K562 (cell line): ENCODE data around the gene RACK1. TPM values are rescaled to one million over a fixed set of nuclear protein-coding genes. Genes with fewer than 3 reads are reported as not detected.

Experiments used
- C11orf30 ChIP-seq: fragments of 450-650 bp; IDR thresholded peaks from 2 replicates; pipeline ENCODE4 v1.6.1; 2016; ENCODE audit warnings: low read depth, mild to moderate bottlenecking
- CBX3 ChIP-seq, 2 experiments: IDR thresholded peaks; 1 replicate in 1 of 2; 2 replicates in 1 of 2; pipeline ENCODE4 v1.6.1; 2012; ENCODE audit warnings: inconsistent platforms in 2 of 2, low read length in 2 of 2, borderline replicate concordance in 1 of 2, control low read depth in 1 of 2
- CEBPB ChIP-seq: fragments of 450-650 bp; IDR thresholded peaks from 2 replicates; pipeline ENCODE4 v1.6.1; 2016; ENCODE audit warnings: missing genetic modification characterization, missing compliant biosample characterization
- CREBBP ChIP-seq: IDR thresholded peaks from one replicate; pipeline ENCODE4 v1.6.1; 2012; ENCODE audit warnings: low read depth, mild to moderate bottlenecking, control low read depth, inconsistent platforms, low read length
- GATA2 ChIP-seq: sonication (generic); formaldehyde crosslinking; IDR thresholded peaks from 2 replicates; pipeline ENCODE4 v1.4.0; 2020; ENCODE audit warnings: mild to moderate bottlenecking, missing genetic modification reagents
- HMGN3 ChIP-seq: IDR thresholded peaks from 2 replicates; pipeline ENCODE4 v1.6.1; 2011; ENCODE audit warnings: borderline replicate concordance, low read depth, mild to moderate bottlenecking, mixed read lengths, low read length; ENCODE audit not compliant: insufficient read length; ENCODE audit errors: extremely low read depth
- HNRNPH1 ChIP-seq: fragments of 200-400 bp; formaldehyde crosslinking; optimal IDR thresholded peaks from 2 replicates; pipeline ENCODE3; 2017; ENCODE audit warnings: low read depth, mild to moderate bottlenecking, low read length, moderate library complexity
- HNRNPLL ChIP-seq: fragments of 200-400 bp; formaldehyde crosslinking; IDR thresholded peaks from 2 replicates; pipeline ENCODE4 v1.6.1; 2017; ENCODE audit warnings: low read length, low read depth, mild to moderate bottlenecking; ENCODE audit not compliant: poor library complexity, severe bottlenecking
- KDM4B ChIP-seq, 2 experiments: fragments of 450-650 bp in 1 of 2; sonication (generic) in 1 of 2; IDR thresholded peaks; 2 replicates each; pipeline ENCODE4 v1.6.1; 2016 to 2017; ENCODE audit warnings: borderline replicate concordance in 2 of 2, antibody characterized with exemption in 1 of 2, low read depth in 1 of 2, mild to moderate bottlenecking in 1 of 2
- POLR3G ChIP-seq: IDR thresholded peaks from 2 replicates; pipeline ENCODE4 v1.6.1; 2011; ENCODE audit not compliant: insufficient read length, insufficient replicate concordance; ENCODE audit errors: extremely low read depth
- PPARD ChIP-seq: fragments of 250-450 bp; sonication (Bioruptor Pico); IDR thresholded peaks from 2 replicates; pipeline ENCODE4 v1.8.0; 2022; ENCODE audit warnings: inconsistent platforms, mild to moderate bottlenecking, moderate library complexity
- PTBP1 ChIP-seq: fragments of 200-400 bp; formaldehyde crosslinking; IDR thresholded peaks from 2 replicates; pipeline ENCODE4 v1.6.1; 2017; ENCODE audit warnings: low read depth, low read length
- RB1 ChIP-seq: fragments of 450-650 bp; IDR thresholded peaks from 2 replicates; pipeline ENCODE4 v1.6.1; 2017; ENCODE audit warnings: low read depth, mild to moderate bottlenecking
- RFX7 ChIP-seq: fragments of 250-450 bp; sonication (Bioruptor Pico); IDR thresholded peaks from 2 replicates; pipeline ENCODE4 v1.5.1; 2021; ENCODE audit warnings: mild to moderate bottlenecking
- TAF7 ChIP-seq: fragments of 450-650 bp; IDR thresholded peaks from 2 replicates; pipeline ENCODE4 v1.6.1; 2016; ENCODE audit warnings: missing genetic modification characterization, missing compliant biosample characterization
- ZNF133 ChIP-seq: fragments of 250-450 bp; sonication (Bioruptor Pico); IDR thresholded peaks from 2 replicates; pipeline ENCODE4 v1.4.0; 2020; ENCODE audit warnings: mild to moderate bottlenecking
- ZNF274 ChIP-seq: IDR thresholded peaks from 2 replicates; pipeline ENCODE4 v1.6.1; 2011; ENCODE audit warnings: low read depth, mild to moderate bottlenecking, low read length, moderate library complexity, borderline replicate concordance
- ZNF717 ChIP-seq: fragments of 250-450 bp; sonication (Bioruptor Pico); IDR thresholded peaks from 2 replicates; pipeline ENCODE4 v1.5.0; 2021
- ZSCAN29 ChIP-seq: fragments of 450-650 bp; IDR thresholded peaks from 2 replicates; pipeline ENCODE4 v1.6.1; 2017
- polyA plus RNA-seq, 8 experiments: library from polyadenylated mRNA; depleted of rRNA in 4 of 8; stranded (reverse) in 5 of 8; unstranded in 3 of 8; fragments of >200 nt; fragmentation: Nextera tagmentation in 2 of 8; fragmentation: Illumina TruSeq in 1 of 8; extraction: Ambion mirVana in 2 of 8; extraction: Trizol in 1 of 8; gene quantifications; 2 replicates each; pipeline versions ENCODE4 v1.2.1 to v1.2.3, GENCODE V29; 2011 to 2014; ENCODE audit warnings: inconsistent platforms in 1 of 8, missing spikeins in 1 of 8
- total RNA-seq, 7 experiments: library from RNA; depleted of rRNA in 6 of 7; stranded (reverse); fragments of >200 nt in 6 of 7; fragmentation: Illumina TruSeq in 2 of 7; extraction: Trizol in 2 of 7; gene quantifications; 2 replicates each; pipeline versions ENCODE4 v1.2.1 to v1.2.3, GENCODE V29; 2011 to 2021; ENCODE audit warnings: low replicate concordance in 1 of 7
- TF ChIP-seq, protein P1 (sequence below): IDR thresholded peaks from 2 replicates; pipeline ENCODE4 v1.6.1; 2014; ENCODE audit warnings: antibody characterized with exemption
- TF ChIP-seq, protein P2 (sequence below): fragments of 250-450 bp; sonication (Bioruptor Pico); IDR thresholded peaks from 2 replicates; pipeline ENCODE4 v1.4.0; 2020
- TF ChIP-seq, protein P3 (sequence below): fragments of 250-450 bp; sonication (Bioruptor Pico); IDR thresholded peaks from 2 replicates; pipeline ENCODE4 v1.9.0; 2021; ENCODE audit warnings: mild to moderate bottlenecking

The RACK1 gene
- total and polyA plus RNA-seq, 9 of the 15 experiments (the other 6 are each of a cell fraction or from before 2014, with no cell fraction given), result 2,303 to 5,311 (median 3,833) TPM

DNA sequence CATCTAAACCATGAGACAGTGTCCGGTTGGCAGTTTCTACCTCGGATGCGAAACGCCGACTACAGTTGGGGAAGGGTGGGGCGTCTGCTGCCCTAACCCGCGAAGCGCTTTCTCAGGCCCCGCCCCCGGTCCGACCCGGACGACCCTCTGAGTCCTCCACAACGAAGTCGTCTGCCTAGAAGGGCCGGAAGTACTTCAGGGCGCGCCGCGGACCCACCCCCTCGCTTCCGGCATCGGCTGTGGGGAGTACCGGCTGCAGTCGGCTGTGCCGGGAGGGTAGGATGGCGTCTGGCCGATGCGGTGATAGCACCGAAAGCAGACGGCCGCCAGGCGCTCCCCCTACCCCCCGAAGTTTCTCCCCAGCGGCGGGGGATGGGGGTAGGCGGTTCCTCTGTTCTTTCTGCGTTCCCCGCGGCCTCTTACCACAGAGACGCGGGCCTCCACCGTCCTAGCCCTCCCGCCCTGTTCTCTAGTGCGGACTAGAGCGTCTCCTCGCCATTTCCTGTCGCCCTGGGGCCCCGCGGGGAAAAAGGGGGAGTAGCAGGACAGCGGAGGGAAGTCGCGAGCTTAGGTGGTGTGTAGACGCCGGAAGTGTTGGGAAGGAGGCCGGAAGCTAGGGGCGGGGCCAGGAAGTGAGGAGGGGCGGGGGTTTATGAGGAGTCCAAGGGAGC, 20.5 kb downstream of the RACK1 start, which contains the start of gene TRIM41 (continued):
- TF ChIP-seq ZNF274 (no peak), HMGN3 (peak; percentile 79), CEBPB (no peak), POLR3G (no peak), HNRNPLL (peak; percentile 55), C11orf30 (peak; percentile 94), CREBBP (no peak), RB1 (peak; percentile 74), ZSCAN29 (peak; percentile 97), PPARD (CRISPR knock-in tag) (no peak), HNRNPH1 (no peak), ZNF717 (CRISPR knock-in tag) (no peak), KDM4B (IDR thresholded peaks at IDR 0.05; ENCODE audit: borderline replicate concordance in 2 of 2, low read depth in 1 of 2) (peak in 1 of 2 experiments; percentile 96; a peak in 2 of 4 replicates), GATA2 (CRISPR knock-in tag) (no peak), RFX7 (CRISPR knock-in tag) (no peak), ZNF133 (CRISPR knock-in tag) (no peak), PTBP1 (0 out of 2 replicates have a peak, but pooled peaks have one; percentile 34), TAF7 (tag) (peak; percentile 88), CBX3 (IDR thresholded peaks at IDR 0.05; ENCODE audit: borderline replicate concordance in 1 of 2, low read length in 2 of 2) (peak in 1 of 2 experiments; percentile 12; a peak in 1 of 3 replicates)
- TF ChIP-seq, protein P1, sequence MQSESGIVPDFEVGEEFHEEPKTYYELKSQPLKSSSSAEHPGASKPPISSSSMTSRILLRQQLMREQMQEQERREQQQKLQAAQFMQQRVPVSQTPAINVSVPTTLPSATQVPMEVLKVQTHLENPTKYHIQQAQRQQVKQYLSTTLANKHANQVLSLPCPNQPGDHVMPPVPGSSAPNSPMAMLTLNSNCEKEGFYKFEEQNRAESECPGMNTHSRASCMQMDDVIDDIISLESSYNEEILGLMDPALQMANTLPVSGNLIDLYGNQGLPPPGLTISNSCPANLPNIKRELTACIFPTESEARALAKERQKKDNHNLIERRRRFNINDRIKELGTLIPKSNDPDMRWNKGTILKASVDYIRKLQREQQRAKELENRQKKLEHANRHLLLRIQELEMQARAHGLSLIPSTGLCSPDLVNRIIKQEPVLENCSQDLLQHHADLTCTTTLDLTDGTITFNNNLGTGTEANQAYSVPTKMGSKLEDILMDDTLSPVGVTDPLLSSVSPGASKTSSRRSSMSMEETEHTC, result peak; percentile 39; the same call in 1 of the 2 replicates
- TF ChIP-seq, protein P2, sequence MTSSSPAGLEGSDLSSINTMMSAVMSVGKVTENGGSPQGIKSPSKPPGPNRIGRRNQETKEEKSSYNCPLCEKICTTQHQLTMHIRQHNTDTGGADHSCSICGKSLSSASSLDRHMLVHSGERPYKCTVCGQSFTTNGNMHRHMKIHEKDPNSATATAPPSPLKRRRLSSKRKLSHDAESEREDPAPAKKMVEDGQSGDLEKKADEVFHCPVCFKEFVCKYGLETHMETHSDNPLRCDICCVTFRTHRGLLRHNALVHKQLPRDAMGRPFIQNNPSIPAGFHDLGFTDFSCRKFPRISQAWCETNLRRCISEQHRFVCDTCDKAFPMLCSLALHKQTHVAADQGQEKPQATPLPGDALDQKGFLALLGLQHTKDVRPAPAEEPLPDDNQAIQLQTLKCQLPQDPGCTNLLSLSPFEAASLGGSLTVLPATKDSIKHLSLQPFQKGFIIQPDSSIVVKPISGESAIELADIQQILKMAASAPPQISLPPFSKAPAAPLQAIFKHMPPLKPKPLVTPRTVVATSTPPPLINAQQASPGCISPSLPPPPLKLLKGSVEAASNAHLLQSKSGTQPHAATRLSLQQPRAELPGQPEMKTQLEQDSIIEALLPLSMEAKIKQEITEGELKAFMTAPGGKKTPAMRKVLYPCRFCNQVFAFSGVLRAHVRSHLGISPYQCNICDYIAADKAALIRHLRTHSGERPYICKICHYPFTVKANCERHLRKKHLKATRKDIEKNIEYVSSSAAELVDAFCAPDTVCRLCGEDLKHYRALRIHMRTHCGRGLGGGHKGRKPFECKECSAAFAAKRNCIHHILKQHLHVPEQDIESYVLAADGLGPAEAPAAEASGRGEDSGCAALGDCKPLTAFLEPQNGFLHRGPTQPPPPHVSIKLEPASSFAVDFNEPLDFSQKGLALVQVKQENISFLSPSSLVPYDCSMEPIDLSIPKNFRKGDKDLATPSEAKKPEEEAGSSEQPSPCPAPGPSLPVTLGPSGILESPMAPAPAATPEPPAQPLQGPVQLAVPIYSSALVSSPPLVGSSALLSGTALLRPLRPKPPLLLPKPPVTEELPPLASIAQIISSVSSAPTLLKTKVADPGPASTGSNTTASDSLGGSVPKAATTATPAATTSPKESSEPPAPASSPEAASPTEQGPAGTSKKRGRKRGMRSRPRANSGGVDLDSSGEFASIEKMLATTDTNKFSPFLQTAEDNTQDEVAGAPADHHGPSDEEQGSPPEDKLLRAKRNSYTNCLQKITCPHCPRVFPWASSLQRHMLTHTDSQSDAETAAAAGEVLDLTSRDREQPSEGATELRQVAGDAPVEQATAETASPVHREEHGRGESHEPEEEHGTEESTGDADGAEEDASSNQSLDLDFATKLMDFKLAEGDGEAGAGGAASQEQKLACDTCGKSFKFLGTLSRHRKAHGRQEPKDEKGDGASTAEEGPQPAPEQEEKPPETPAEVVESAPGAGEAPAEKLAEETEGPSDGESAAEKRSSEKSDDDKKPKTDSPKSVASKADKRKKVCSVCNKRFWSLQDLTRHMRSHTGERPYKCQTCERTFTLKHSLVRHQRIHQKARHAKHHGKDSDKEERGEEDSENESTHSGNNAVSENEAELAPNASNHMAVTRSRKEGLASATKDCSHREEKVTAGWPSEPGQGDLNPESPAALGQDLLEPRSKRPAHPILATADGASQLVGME (CRISPR knock-in tag), result peak; percentile 81; the same call in 1 of the 2 replicates
- TF ChIP-seq, protein P3, sequence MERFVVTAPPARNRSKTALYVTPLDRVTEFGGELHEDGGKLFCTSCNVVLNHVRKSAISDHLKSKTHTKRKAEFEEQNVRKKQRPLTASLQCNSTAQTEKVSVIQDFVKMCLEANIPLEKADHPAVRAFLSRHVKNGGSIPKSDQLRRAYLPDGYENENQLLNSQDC, result peak; percentile 79
